HepG2 (cell line): Measurements from ENCODE around the gene C2orf49. TPM values are rescaled to one million over a fixed set of nuclear protein-coding genes. Genes with fewer than 3 reads are reported as not detected.

Source experiments
- AHDC1 ChIP-seq: sonication (generic); formaldehyde crosslinking; IDR thresholded peaks from 2 replicates; pipeline ENCODE4 v1.5.1; 2020; ENCODE audit warnings: mild to moderate bottlenecking, missing genetic modification reagents, borderline replicate concordance
- CBX1 ChIP-seq: IDR thresholded peaks from one replicate; pipeline ENCODE4 v1.6.1; 2016; ENCODE audit warnings: antibody characterized with exemption, low read depth
- CEBPZ ChIP-seq: IDR thresholded peaks from 2 replicates; pipeline ENCODE4 v1.6.1; 2012; ENCODE audit warnings: low read length, improper control_type of control experiment
- CTCF ChIP-seq: sonication (generic); formaldehyde crosslinking; IDR thresholded peaks from 2 replicates; pipeline ENCODE4 v1.5.0; 2020; ENCODE audit warnings: mild to moderate bottlenecking, missing genetic modification reagents, moderate library complexity
- HIVEP1 ChIP-seq: sonication (generic); formaldehyde crosslinking; IDR thresholded peaks from 2 replicates; pipeline ENCODE4 v1.4.0; 2020; ENCODE audit warnings: mild to moderate bottlenecking, missing genetic modification reagents
- POLR2G ChIP-seq: fragments of 200-400 bp; formaldehyde crosslinking; IDR thresholded peaks from 2 replicates; pipeline ENCODE4 v1.6.1; 2018; ENCODE audit warnings: mild to moderate bottlenecking, low read depth, low read length, moderate library complexity
- REPIN1 ChIP-seq: sonication (generic); formaldehyde crosslinking; IDR thresholded peaks from 2 replicates; pipeline ENCODE4 v1.8.0; 2022; ENCODE audit warnings: missing genetic modification reagents, low read depth, mild to moderate bottlenecking, borderline replicate concordance
- ZFX ChIP-seq: sonication (generic); formaldehyde crosslinking; IDR thresholded peaks from 2 replicates; pipeline ENCODE4 v1.4.0; 2020; ENCODE audit warnings: mild to moderate bottlenecking, low read depth, missing genetic modification reagents, moderate library complexity
- ZNF605 ChIP-seq: sonication (generic); formaldehyde crosslinking; IDR thresholded peaks from 2 replicates; pipeline ENCODE4 v1.8.0; 2022; ENCODE audit warnings: mild to moderate bottlenecking, missing genetic modification reagents
- polyA plus RNA-seq, 8 experiments: library from polyadenylated mRNA; depleted of rRNA in 3 of 8; stranded (reverse) in 7 of 8; unstranded in 1 of 8; fragments of >200 nt; fragmentation: Illumina TruSeq in 4 of 8; extraction: Trizol in 4 of 8; gene quantifications; 2 replicates each; pipeline versions ENCODE4 v1.2.1 to v1.2.3, GENCODE V29; 2011 to 2016; ENCODE audit warnings: low read depth in 4 of 8, missing spikeins in 1 of 8, mixed read lengths in 1 of 8; ENCODE audit not compliant: insufficient read depth in 1 of 8
- total RNA-seq, 5 experiments: library from RNA; depleted of rRNA; stranded (reverse); fragments of >200 nt; fragmentation: Illumina TruSeq; extraction: Trizol; gene quantifications; 2 replicates each; pipeline ENCODE4 v1.2.3, GENCODE V29; 2016; ENCODE audit warnings: low read depth in 1 of 5

Gene C2orf49
- total and polyA plus RNA-seq, 2 of the 13 experiments (the other 11 are each of a cell fraction or from before 2014, with no cell fraction given), result 24.7 to 28.8 TPM

GRCh38 chr2:105398336-105399206 is 61.2 kb downstream of the C2orf49 start, which contains the start of gene FHL2 (continued):
- TF ChIP-seq HIVEP1 (CRISPR knock-in tag) (peak; percentile 57; the same call in 1 of the 2 replicates), AHDC1 (CRISPR knock-in tag) (no peak), CTCF (CRISPR knock-in tag) (peak; percentile 59), CEBPZ (no peak), ZFX (peak; percentile 37; the same call in 1 of the 2 replicates), ZNF605 (CRISPR knock-in tag) (0 out of 2 replicates have a peak, but pooled peaks have one; percentile 15), CBX1 (no peak), REPIN1 (CRISPR knock-in tag) (peak; percentile 22; the same call in 1 of the 2 replicates), POLR2G (peak; percentile 72)
